LNCAP (cell line): ENCODE measurements around the gene HUS1B.

Source experiments
- TF ChIP-seq, protein P1 (sequence below): fragments of 450-650 bp; IDR thresholded peaks from 2 replicates; pipeline ENCODE4 v1.5.1; 2017; ENCODE audit warnings: mild to moderate bottlenecking

The HUS1B gene

GRCh38 chr6:656460-657252, at the start of gene HUS1B:
TSS of gene HUS1B (minus strand) at chr6:657100. CDS start at chr6:656944, 156 bp downstream.
- TF ChIP-seq, protein P1, sequence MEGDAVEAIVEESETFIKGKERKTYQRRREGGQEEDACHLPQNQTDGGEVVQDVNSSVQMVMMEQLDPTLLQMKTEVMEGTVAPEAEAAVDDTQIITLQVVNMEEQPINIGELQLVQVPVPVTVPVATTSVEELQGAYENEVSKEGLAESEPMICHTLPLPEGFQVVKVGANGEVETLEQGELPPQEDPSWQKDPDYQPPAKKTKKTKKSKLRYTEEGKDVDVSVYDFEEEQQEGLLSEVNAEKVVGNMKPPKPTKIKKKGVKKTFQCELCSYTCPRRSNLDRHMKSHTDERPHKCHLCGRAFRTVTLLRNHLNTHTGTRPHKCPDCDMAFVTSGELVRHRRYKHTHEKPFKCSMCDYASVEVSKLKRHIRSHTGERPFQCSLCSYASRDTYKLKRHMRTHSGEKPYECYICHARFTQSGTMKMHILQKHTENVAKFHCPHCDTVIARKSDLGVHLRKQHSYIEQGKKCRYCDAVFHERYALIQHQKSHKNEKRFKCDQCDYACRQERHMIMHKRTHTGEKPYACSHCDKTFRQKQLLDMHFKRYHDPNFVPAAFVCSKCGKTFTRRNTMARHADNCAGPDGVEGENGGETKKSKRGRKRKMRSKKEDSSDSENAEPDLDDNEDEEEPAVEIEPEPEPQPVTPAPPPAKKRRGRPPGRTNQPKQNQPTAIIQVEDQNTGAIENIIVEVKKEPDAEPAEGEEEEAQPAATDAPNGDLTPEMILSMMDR, result no peak

DNA sequence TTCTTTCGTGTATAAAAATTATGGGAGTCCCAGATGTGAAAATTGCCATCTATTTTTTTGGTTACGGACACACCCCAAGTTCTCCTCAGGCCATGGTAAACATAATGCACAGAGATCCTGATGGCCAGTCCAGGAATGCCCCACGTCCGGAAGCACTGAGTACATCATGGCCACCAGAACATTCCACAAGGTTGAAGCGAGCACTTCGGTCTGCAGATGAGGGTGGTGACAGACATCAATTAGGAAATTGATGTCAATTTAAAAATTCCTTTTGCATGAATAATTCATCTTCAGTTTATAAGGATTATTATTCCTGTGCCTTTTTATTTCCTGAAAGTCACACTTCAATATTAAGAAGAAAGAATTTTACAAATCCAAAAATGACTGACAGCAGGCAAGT, 49.2 kb upstream of the HUS1B start:
- TF ChIP-seq, protein P1, result no peak

GRCh38 chr6:705047-705446, 48.1 kb upstream of the HUS1B start:
- TF ChIP-seq, protein P1, result no peak

DNA sequence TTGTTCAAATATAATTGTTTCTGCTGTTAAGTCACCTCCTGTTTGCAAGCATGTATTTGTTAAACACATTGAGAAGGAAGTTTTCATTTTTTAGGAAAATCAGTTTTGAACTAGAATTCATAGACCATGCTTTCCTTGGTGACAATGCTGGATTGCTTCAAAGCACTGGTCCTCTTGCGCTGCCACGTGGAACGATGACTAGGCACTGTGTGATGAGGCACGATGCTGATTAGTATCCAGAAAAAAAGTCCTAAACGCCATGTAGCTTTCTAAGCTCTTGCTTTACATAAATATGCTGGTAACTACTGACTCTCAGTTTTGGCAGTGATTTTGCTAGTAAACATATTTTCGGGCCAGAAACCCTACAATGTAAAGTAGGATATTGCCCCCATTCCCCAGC, 47.1 kb upstream of the HUS1B start:
- TF ChIP-seq, protein P1, result no peak

DNA sequence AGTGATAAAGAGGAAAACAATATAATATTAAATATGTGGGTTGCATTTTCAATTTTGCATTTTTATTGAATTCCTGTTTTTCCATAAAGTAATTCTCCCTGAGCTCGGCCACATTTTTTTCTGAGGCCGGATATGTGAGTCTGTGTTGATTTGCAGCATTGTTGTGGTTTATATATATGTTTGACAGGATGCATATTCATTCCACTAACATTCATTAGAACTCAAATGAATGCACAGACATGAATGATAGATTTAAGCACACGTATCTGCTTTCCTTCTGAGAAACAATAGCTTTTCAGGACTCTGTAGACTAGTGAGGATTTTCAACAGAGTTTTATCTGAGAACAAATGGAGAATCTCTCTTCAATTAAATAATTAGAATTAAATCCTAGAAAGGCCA, 46.7 kb upstream of the HUS1B start:
- TF ChIP-seq, protein P1, result no peak

DNA sequence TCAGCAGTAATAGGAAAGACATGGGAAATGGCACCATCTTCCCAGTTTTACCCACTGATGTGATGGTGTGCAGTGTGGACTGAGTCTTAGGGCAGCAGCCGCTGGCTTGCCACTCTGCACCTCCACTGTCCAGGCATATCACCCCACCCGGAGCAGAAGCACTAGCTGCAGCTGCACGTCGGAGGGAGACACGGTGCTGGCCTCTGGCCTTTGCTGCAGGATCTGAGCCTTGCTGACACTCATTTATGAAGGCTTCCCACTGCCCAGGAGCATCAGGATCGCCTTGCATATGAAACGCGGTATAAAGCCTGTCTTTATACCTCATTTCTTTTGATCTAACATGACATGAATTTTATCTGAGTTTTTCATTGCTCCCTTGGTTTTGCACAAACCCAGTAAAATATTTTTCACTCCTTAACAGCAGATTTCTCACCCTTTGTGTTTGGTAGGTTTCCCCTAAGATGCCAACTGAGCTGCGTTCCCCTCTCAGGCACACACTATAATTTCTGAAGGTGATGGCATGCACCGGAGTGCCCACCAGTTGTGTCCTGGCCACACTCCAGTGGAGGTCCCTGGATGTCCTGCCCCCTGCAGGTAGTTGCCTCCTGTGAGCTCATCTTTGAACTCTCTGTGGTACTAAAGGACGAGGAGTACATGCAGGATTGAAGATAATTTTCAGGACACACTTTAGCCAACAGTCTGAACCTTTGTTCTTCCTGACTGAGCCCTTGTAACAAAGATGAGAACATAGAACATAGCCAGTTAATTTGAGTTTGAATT, 45.0 kb upstream of the HUS1B start:
- TF ChIP-seq, protein P1, result no peak

DNA sequence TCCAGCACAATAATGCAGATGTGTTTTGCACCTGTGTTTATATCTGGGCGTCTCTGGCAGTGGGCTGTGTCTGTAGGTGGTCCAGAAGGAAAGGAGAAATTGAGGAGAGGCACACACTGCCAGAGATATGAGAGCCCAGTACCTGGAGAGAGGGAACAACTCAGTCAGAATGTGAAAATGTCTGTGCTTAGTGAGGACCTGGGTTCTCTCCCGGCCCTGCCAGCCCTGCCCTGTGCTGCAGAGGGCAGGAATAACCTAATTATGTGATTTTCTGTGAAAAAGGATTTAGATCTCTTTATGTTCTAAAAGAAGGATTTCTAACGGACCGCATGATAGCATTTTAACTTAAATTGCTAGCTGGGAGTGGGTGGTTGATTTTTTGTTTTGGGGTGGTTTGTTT, 44.3 kb upstream of the HUS1B start:
- TF ChIP-seq, protein P1, result no peak
